ENCODE data around the gene MSMB.
"Not testable (repeated sequence)": the region's sequence is repeated elsewhere in the genome, so short reads cannot be mapped to it uniquely, and the experiment has no call there.

Gene MSMB

DNA sequence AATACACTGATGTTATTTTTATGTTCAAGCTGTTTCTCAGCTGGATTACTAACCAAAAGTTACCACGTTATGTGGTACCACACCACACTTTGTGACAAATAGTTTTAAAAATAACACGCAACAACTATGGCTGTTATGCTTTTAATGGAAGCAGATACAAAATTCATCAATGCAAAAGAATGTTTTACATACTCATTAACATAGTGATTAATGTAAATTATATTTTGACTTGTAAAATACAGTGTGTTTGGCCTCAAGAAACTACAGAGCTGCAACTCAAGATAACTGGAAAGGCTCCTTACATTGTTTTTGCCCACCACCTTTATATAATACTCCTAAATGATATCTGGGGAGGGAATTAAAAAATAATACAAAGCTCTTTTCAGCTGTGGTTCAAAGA lies 41.1 kb downstream of the MSMB start:
- no peak for DNase-seq

DNA sequence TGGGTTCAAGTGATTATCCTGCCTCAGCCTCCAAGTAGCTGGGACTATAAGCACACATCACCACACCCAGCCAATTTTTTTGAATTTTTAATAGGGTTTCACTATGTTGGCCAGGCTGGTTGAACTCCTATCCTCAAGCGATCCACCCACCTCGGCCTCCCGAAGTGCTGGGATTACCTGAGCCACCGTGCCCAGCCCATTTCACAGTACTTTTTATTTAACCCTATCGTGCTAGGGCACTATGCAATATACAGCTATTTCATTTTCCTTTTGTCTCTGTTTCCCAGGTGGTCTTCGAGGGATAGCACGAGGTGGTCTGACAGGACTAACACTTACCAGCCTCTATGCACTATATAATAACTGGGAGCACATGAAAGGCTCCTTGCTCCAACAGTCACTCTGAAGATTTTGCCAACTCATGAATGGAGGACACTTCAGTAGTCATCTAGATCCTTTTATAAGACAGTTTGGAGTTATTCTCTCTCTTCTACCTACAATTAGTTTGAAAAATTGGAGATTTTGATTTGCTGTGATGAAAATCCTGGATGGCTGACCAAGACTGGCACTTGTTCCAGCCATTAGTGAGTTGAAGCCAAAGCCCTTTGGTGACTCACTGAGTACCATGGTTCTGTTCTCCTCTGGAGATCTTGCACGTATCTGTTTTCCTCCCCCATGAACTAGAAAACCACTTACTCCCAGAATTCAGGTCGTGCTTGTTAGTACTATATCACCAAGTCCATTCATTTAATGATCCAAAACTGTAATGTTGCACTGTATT lies 43.0 kb downstream of the MSMB start:
- no peak for DNase-seq

DNA sequence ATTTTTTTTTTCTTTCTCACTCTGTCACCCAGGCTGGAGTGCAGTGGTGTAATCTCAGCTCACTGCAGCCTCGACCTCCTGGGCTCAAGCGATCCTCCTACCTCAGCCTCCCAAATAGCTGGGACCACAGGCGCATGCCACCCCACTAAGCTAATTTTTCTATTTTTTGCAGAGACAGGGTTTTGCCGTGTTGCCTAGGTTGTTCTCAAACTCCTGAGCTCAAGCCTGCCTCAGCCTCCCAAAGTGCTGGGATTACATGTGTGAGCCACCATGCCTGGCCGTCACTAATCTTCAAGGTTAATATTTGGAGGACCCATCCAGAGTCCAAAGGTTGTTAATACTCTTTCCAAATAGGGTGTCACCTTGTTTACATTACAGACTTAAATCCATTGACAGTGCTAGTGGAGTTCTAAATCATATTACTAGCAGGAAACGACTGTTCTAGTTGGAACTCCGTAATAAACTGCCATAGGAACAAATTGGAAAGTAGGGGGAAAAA lies 43.8 kb downstream of the MSMB start:
- not testable (repeated sequence) for DNase-seq

DNA sequence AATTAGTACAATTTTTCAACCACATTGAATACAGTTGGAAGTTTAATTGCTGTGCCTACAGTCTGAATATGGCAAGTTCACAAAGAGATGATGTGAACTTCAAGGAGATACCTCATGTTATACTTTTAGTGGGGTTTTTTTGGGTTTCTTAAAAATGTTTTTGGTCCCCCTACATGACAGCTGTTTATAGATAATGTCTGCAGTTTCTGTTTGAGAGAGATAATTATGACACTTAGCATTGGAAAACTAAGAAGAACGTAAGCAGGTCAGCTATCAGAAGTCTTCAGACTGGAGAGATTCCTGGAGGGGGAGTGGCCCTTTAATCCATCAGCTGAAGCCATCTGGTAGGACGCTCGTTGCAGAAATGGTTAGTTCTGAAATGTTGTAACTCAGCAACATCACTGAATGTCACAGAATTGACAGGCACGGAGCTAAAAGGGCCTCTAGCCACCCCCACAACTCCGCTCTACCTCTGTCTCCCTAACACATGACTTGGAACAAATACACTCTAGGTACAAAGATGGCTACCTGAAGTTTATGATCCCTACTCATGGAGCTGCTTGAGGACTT lies 44.8 kb downstream of the MSMB start:
- DNase-seq = no peak

DNA sequence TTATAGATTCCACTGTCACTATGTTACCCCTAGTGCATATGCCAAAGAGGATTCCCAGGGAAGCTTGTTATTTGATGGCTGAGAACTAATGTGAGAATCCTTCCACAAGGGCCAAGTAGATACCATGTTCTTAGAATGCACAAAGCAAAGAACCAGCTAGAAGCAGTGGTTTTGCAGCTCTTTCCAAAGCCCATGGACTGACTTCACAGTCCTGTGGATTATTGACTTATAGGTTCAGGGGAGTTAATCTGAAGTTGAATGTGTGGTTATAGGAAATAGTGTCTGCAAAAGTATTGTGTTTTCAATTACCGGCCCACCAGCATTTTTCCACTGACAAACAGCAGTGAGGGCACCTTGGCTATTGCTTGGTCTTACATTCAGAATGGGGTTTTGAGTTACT lies 45.5 kb downstream of the MSMB start:
- no peak for DNase-seq

DNA sequence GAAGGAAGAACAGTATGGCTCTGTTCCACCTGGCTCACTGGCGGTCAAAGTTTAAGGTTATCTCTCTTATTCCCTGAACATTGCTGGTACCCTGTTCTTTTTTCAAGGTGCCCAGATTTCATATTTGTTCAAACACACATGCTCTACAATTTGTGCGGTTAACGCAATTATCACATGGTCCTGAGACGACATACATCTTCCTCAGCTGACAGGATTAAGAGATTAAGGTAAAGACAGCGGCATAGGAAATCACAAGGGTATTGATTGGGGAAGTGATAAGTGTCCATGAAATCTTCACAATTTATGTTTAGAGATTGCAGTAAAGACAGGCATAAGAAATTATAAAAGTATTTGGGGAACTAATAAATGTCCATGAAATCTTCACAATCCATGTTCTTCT lies 46.1 kb downstream of the MSMB start:
- DNase-seq = not testable (repeated sequence)

DNA sequence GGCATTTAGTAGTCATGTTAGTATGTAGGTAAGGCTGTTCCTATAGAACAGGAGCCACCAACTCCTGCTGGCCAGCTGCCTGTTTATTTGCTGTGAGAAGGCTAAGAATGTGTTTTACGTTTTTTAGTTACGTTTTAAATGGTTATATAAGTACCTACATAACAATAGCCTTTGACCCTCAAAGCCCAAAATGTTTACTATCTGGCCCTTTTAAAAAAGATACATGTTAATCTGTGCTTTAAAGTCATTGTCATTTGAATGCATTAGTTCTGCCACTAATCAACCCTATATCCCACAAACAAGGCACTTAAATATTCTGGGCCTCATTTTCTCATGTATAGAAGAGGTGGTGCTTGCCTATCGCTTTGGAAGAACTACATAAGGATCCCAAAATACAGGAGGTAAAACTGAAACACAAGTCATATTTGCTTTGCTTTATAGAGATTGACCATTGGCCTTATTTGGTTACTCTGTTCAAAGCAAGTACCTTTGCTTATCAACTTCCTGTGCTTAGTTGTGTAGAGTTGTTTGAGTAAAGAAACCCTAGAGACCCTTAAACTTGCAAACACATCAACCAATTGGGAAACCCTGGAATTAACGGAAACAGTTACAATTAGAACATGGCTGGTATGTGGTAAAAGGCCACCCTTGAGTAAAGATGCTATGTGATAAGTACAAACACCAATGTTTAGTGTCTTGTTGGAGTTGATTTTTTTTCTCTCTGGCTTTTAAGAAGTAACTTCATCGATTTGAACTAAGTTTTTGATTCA lies 47.9 kb downstream of the MSMB start:
- DNase-seq = no peak

DNA sequence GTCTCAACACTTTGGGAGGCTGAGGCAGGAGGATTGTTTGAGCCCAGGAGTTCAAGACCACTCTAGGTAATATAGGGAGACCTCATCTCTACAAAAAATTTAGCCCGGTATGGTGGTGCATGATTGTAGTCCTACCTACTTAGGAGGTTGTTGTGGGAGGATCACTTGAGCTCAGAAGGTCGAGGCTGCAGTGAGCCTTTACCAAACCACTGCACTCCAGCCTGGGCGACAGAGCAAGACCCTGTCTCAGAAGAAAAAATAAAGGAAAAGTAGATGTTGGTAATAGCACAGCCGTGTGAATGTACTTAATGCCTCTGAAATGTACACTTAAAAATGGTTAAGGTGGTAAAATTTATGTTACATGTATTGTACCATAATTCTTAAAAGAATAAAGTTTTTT lies 48.5 kb downstream of the MSMB start:
- no peak for DNase-seq

DNA sequence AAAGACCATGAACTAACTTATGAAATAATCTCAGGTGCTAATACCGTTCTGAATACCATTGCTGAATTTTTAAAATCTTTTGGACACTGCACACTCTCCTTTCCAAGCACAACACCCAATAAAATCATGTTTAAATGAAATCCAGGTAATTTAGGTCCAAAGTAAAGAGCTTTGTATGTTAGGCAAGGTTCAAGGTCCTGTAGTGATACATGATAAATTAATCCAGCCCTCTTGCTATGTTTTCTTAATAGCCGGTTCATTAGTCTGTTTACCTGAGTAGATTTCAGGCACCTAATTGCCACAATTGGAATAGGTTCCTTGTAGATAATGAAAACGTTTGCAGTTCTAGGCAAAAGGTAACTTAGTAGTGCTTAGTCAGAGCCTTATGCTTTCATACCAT lies 60.5 kb downstream of the MSMB start:
- not testable (repeated sequence) for DNase-seq

DNA sequence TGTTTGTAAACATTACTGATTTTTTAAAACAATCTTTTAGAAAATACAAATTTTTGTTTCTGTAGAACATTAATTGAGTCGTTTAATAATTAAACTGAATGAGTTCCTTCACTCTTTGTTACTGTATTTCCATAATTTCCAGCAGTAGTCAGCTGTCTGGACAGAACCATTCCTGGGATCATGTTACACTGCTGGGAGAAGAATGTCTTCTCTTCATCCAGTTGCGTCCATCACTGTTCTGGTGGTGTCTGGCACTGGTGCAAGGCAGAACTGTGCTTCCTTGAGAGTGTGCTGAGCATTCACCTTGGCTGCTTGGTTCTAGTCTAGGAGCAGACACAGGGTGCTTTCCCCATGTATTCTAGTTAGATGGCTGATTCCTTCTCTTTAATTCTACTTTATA lies 61.6 kb downstream of the MSMB start:
- not testable (repeated sequence) for DNase-seq

DNA sequence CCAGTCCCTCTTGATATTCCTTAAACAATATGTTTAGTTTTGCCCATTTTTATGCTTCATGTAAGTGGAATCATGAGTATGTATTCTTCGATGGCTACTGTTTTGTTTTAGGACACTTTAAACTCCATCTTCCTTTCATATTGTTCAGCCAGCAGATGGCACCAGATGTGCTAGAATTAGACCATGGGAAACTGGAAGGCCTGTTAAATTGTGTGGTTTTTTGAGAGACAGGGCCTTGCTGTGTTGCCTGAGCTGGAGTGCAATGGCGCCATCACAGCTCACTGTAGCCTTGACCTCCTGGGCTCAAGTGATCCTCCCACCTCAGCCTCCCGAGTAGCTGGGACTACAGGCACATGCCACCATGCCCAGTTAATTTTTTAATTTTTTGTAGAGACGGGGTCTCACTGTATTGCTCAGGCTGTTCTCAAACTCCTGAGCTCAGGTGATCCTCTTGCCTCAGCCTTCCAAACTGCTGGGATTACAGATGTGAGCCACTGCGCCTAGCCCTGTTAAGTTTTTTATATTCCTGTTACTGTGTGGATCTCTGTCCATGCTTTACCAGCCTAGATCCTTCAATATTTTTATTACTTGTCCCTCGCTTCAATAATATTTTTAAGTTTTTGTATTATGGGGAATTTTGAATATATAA lies 62.4 kb downstream of the MSMB start:
- DNase-seq = peak; percentile 72

Data from DMS53 (cell line).